Measurements from ENCODE around the gene CORO1C. TPM values are rescaled to one million over a fixed set of nuclear protein-coding genes. Genes with fewer than 3 reads are reported as not detected.
"Not testable (repeated sequence)": the region's sequence is repeated elsewhere in the genome, so short reads cannot be mapped to it uniquely, and the experiment has no call there.

CORO1C gene
- total RNA-seq, 1 donor from 2014 or later: 59.6 TPM

- no peak for DNase-seq
- H3K27me3 ChIP-seq (ENCODE audit: low read depth): no peaks in the 10 kb centered on the region
- no peak for TF ChIP-seq CTCF (IDR thresholded peaks at IDR 0.05; ENCODE audit: borderline replicate concordance)
- H3K36me3 ChIP-seq: peaks cover 5% of the 10 kb centered on the region
- peak overlapping the region; percentile 86 for H3K27ac ChIP-seq (replicated peaks)
- intact Hi-C loops (cut with micrococcal nuclease): loop anchor here (10.0 kb wide), 1 partner anchor 67 kb away; the partner anchor contains the start of gene CORO1C
- H3K4me1 ChIP-seq: peaks cover 76% of the 10 kb centered on the region
- H3K4me3 ChIP-seq: no peak overlapping the region
- no peaks in the 10 kb centered on the region for H3K9me3 ChIP-seq (replicated peaks)
Measured at GRCh38 chr12:108667349-108667748, 64.0 kb downstream of the CORO1C start.

GRCh38 chr12:108666401-108666881 is 64.9 kb downstream of the CORO1C start:
- Histone ChIP-seq H3K9me3 (replicated peaks) (no peaks in the 10 kb centered on the region), H3K27me3 (ENCODE audit: low read depth) (no peaks in the 10 kb centered on the region), H3K4me1 (peaks cover 74% of the 10 kb centered on the region), H3K36me3 (peaks cover 6% of the 10 kb centered on the region), H3K27ac (replicated peaks) (peak overlapping the region; percentile 86), H3K4me3 (no peak overlapping the region)
- no peak for TF ChIP-seq CTCF (IDR thresholded peaks at IDR 0.05; ENCODE audit: borderline replicate concordance)
- DNase-seq: peak; percentile 64
- intact Hi-C loops (cut with micrococcal nuclease): loop anchor here (10.0 kb wide), 1 partner anchor 68 kb away; the partner anchor contains the start of gene CORO1C

- peaks cover 69% of the 10 kb centered on the region for H3K4me1 ChIP-seq
- H3K36me3 ChIP-seq: peaks cover 7% of the 10 kb centered on the region
Measured at GRCh38 chr12:108665608-108666202, 65.6 kb downstream of the CORO1C start.

GRCh38 chr12:108664338-108665258 is 66.7 kb downstream of the CORO1C start:
- peaks cover 59% of the 10 kb centered on the region for H3K4me1 ChIP-seq
- H3K9me3 ChIP-seq (replicated peaks): no peaks in the 10 kb centered on the region
- intact Hi-C loops (cut with micrococcal nuclease): loop anchor here (5.0 to 10.0 kb wide), 2 partner anchors 70 to 138 kb away; partner anchors contain the start of gene CORO1C
- peak overlapping the region; percentile 86 for H3K27ac ChIP-seq (replicated peaks)
- no peak overlapping the region for H3K4me3 ChIP-seq
- no peaks in the 10 kb centered on the region for H3K27me3 ChIP-seq (ENCODE audit: low read depth)
- H3K36me3 ChIP-seq: peaks cover 7% of the 10 kb centered on the region
- peak; percentile 76 for DNase-seq
- peak; percentile 96 for TF ChIP-seq CTCF (IDR thresholded peaks at IDR 0.05; ENCODE audit: borderline replicate concordance)

More at GRCh38 chr12:108665608-108666202, 65.6 kb downstream of the CORO1C start:
- no peaks in the 10 kb centered on the region for H3K27me3 ChIP-seq (ENCODE audit: low read depth)
- DNase-seq: no peak
- H3K9me3 ChIP-seq (replicated peaks): no peaks in the 10 kb centered on the region
- TF ChIP-seq CTCF (IDR thresholded peaks at IDR 0.05; ENCODE audit: borderline replicate concordance): no peak
- intact Hi-C loops (cut with micrococcal nuclease): loop anchor here (10.0 kb wide), 1 partner anchor 69 kb away; the partner anchor contains the start of gene CORO1C
- H3K4me3 ChIP-seq: no peak overlapping the region
- peak overlapping the region; percentile 86 for H3K27ac ChIP-seq (replicated peaks)

GRCh38 chr12:108663324-108664015 is 67.8 kb downstream of the CORO1C start:
- Histone ChIP-seq H3K27me3 (ENCODE audit: low read depth) (no peaks in the 10 kb centered on the region), H3K9me3 (replicated peaks) (no peaks in the 10 kb centered on the region), H3K4me1 (peaks cover 53% of the 10 kb centered on the region), H3K27ac (replicated peaks) (peak overlapping the region; percentile 86), H3K4me3 (no peak overlapping the region), H3K36me3 (peaks cover 12% of the 10 kb centered on the region)
- DNase-seq: no peak
- intact Hi-C loops (cut with micrococcal nuclease): loop anchor here (5.0 to 10.0 kb wide), 2 partner anchors 71 to 139 kb away; partner anchors contain the start of gene CORO1C
- TF ChIP-seq CTCF (IDR thresholded peaks at IDR 0.05; ENCODE audit: borderline replicate concordance): no peak

GRCh38 chr12:108658115-108658514 is 73.2 kb downstream of the CORO1C start:
- H3K36me3 ChIP-seq: peaks cover 38% of the 10 kb centered on the region
- H3K4me3 ChIP-seq; H3K9me3 ChIP-seq (replicated peaks); H3K27me3 ChIP-seq (ENCODE audit: low read depth); DNase-seq; intact Hi-C loops (cut with micrococcal nuclease): not testable (repeated sequence)
- peaks cover 41% of the 10 kb centered on the region for H3K4me1 ChIP-seq
- peak overlapping the region; percentile 34 for H3K27ac ChIP-seq (replicated peaks)
